GM10266 (cell line): ENCODE data around the gene TK1.
"Not testable (repeated sequence)": the region's sequence is repeated elsewhere in the genome, so short reads cannot be mapped to it uniquely, and the experiment has no call there.

Source experiments
- DNase-seq: peaks from one replicate; pipeline ENCODE4 v3.0.0; 2012; ENCODE audit errors: extremely low spot score
- TF ChIP-seq, protein P1 (sequence below): IDR thresholded peaks from 2 replicates; pipeline ENCODE4 v1.5.1; 2012; ENCODE audit warnings: mild to moderate bottlenecking, low read depth; ENCODE audit not compliant: control insufficient read depth, insufficient read depth; ENCODE audit errors: missing control alignments

The TK1 gene

DNA sequence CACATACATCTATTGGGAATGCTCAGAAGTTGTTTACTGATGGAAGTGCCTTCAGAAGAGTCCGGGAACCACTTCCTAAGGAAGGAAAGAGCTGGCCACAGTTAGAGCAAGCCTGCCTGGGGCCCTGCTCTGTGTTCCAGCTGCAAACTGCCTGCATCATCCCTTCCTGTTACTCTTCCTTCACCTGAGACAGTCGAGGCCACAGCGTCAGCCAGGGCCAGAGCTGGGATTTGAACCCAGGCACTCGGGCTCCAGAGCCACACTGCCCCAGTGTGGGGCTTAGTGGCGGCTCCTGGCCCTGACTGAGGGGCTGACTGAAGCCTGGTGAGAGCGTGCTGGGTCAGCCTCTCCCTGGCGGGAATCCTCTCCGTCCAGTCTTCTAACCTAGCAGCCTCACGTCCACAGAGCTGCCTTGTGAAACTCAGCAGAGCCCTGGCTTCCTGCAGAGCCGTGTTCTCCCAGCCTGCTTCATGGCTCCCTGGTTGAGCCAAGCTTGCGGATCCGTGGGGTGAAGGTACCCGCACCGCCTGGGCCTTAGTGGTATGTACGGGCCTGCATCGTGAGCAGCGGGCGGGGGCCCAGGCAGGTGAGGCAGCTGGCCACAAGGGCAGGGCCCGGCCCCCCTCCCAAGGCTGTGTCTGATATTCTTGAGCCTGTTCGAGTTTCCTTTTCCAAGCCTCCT lies 45.3 kb downstream of the TK1 start:
- TF ChIP-seq, protein P1, sequence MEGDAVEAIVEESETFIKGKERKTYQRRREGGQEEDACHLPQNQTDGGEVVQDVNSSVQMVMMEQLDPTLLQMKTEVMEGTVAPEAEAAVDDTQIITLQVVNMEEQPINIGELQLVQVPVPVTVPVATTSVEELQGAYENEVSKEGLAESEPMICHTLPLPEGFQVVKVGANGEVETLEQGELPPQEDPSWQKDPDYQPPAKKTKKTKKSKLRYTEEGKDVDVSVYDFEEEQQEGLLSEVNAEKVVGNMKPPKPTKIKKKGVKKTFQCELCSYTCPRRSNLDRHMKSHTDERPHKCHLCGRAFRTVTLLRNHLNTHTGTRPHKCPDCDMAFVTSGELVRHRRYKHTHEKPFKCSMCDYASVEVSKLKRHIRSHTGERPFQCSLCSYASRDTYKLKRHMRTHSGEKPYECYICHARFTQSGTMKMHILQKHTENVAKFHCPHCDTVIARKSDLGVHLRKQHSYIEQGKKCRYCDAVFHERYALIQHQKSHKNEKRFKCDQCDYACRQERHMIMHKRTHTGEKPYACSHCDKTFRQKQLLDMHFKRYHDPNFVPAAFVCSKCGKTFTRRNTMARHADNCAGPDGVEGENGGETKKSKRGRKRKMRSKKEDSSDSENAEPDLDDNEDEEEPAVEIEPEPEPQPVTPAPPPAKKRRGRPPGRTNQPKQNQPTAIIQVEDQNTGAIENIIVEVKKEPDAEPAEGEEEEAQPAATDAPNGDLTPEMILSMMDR = no peak

DNA sequence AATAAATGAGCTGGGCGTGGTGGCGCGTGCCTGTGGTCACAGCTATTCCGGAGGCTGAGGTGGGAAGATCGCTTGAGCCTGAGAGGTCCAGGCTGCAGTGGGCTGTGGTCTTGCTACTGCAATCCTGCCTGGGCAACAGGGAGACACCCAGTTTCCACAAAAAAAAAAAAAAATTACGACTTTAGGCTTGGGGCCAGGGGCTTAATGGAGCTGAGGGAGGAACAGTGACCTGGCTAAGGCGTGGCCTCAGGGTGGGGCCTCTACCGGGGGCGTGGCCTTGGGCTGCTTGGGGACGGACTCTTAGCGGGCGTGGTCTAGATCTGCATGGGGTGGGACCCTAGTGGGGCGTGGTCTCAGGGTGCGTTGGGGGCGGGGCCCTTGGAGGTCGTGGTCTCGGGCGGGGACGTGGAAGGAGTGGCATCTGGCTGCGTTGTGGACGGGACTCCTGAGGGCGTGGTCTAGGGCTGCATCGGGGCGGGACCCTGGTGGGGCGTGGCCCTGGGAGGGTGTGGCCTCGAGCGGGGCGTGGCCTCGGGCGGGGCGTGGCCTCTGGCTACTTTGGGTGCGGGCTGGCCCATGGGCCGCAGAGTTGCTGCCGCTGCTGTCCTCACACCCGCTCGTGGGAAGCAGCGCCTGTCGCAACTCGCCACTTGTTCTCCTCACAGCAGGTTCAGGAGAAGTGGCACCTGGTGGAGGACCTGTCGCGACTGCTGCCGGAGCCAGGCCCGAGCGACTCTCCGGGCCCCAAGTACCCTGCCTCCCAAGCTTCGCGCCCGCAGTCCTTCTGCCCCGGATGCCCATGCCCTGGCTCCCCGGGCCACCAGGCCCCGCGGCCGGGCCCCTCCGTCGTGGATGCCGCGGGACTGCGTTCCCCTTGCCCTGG lies 46.4 kb downstream of the TK1 start:
- DNase-seq = peak; percentile 96
- TF ChIP-seq, protein P1 = no peak

More for the DNA sequence above, 45.3 kb downstream of the TK1 start:
- no peak for DNase-seq

DNA sequence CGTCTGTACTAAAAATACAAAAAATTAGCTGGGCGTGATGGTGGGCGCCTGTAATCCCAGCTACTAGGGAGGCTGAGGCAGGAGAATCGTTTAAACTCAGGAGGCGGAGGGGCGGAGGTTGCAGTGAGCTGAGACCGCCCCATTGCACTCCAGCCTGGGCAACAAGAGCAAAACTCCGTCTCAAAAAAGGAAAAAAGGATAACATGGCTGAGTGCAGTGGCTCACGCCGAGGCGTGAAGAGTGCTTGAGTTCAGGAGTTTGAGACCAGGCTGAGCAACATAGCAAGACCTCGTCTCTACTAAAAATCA lies 47.0 kb downstream of the TK1 start:
- DNase-seq = not testable (repeated sequence)

DNA sequence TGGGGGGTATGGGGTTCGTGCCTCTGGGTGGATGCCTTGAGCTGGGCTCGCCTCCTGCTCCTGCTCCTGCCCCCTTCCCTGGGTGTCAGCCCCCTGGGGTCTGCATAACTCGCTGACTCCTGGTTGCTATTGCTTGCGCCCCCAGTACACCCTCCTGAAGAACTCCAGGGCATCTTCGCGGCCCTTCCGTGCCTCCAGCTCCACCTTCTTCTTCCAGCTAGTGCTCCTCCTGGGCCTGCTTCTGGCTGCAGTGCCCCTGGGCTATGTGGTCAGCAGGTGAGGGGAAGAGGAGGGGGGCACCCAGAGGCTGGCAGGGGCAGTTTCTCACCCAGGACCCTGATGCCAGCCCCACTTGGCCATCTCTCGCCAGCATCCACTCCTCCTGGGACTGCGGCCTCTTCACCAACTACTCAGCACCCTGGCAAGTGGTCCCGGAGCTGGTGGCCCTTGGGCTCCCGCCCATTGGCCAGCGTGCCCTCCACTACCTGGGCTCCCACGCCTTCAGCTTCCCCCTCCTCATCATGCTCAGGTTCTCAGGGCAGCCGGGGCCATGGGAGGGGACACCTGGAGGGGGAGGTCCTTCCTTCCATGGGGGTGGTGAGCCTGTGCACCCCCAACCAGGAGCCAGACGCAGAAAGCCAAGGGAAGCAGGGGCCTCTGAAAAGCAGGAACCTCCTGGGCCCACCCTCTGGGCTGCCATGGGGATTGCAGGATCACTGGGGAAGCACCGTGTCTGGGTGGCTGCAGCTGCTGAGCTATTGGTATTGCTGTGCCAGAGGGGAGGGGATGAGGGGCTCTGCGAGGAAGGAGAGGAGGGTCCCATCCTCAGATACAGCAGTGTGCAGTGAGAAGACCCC lies 48.4 kb downstream of the TK1 start:
- DNase-seq = no peak
- TF ChIP-seq, protein P1 = no peak

DNA sequence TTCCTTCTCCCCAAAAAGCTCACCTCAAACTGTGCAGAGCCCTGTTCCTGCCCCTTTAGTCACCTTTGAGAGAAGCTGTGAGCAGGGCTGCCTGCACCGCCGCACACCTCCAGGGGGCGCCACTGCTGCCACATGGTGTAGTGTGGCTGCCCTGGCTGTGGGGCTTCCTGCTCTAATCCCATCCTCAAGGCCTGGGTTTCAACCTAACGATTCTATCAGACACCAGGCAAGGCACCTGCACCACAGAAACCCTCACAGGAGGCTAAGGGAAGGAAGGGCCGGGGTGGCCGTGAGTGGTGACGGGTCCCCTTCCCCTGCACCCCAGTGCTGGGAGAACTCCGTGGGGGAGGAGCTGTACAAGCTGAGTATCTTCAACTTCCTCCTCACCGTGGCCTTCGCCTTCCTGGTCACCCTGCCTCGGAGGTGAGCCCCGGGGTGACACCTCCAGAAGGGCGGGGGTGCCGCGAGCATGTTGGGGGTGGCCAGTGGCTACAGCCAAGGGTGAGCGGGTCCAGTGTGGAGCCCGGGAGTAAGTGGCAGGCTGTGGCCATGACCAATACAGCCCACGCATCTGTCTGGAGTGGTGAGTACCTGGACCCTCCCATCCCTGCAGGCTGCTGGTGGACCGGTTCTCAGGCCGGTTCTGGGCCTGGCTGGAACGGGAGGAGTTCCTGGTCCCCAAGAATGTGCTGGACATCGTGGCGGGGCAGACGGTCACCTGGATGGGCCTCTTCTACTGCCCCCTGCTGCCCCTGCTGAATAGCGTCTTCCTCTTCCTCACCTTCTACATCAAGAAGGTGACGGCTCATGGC lies 49.3 kb downstream of the TK1 start:
- no peak for DNase-seq

DNA sequence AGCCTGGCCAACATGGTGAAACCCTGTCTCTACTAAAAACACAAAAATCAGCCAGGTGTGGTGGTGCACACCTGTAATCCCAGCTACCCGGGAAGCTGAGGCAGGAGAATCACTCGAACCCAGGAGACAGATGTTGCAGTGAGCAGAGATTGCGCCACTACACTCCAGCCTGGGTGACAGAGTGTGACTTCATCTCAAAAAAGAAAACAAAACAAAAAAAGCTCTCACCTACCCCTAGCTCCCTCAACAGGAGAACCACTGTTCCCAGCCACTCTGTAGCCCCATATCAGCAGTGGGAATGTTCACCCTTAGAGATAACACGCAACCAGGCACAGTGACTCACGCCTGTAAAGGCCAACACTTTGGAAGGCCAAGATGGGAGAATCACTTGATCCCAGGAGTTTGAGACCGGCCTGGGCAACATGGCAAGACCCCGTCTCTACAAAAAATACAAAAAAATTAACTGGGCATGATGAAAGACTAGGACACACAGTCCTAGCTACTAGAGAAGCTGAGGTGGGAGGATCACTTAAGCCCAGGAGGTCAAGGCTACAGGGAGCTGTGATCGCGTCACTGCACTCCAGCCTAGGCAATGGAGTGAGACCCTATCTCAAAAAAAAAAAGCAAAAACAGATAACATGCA lies 50.9 kb downstream of the TK1 start:
- DNase-seq = no peak
- TF ChIP-seq, protein P1 = no peak

More for the DNA sequence above, 49.3 kb downstream of the TK1 start:
- TF ChIP-seq, protein P1 = peak; percentile 65
